ENCODE results near the gene CDH26.

CDH26 gene

GRCh38 chr20:60046860-60047259 is 88.6 kb downstream of the CDH26 start:
- DNase-seq (ENCODE audit: low read depth): no peak

DNA sequence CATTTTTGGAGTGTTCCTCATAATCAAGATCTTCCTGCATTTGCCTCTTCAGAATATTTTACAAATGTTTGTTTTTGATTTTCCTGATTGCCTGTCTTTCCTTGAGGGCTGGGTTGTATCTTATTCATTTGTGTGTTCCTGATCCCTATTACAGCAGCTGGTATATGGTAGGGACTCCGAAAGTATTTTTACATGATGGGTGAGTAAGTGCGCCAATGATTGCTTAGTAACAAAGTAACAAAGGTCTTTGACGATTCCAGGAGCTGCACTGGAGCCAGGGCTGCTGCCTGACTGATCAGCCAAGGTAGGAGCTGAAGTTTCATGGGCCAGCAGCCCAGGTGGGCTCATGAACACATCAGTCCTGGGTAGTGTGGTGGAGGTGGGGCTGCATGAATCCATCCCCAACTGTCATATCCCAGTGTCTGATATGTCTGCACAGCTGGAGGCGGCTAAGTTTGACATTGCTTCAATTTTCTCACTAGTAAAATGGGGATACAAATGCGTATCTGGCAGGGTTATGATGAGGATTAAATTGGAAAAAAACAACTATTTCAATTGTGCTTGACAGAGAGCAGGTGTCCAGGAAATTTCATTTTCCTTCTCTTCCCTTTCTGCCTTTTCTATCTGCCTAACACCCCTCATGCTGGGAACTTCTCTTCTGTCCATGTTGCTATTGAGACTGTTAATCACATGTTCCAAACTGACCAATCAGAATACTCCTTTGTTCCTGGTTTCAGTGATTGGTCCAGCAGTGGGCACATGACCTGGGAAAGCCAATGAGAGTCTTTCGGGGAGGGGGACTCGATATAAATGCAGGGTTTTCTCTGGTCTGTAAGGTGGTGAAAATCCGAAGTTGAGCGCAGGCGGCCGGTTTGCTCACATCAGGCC is 90.7 kb downstream of the CDH26 start:
- DNase-seq (ENCODE audit: low read depth): no peak

GRCh38 chr20:60049601-60050000 is 91.4 kb downstream of the CDH26 start:
- no peak for DNase-seq (ENCODE audit: low read depth)

DNA sequence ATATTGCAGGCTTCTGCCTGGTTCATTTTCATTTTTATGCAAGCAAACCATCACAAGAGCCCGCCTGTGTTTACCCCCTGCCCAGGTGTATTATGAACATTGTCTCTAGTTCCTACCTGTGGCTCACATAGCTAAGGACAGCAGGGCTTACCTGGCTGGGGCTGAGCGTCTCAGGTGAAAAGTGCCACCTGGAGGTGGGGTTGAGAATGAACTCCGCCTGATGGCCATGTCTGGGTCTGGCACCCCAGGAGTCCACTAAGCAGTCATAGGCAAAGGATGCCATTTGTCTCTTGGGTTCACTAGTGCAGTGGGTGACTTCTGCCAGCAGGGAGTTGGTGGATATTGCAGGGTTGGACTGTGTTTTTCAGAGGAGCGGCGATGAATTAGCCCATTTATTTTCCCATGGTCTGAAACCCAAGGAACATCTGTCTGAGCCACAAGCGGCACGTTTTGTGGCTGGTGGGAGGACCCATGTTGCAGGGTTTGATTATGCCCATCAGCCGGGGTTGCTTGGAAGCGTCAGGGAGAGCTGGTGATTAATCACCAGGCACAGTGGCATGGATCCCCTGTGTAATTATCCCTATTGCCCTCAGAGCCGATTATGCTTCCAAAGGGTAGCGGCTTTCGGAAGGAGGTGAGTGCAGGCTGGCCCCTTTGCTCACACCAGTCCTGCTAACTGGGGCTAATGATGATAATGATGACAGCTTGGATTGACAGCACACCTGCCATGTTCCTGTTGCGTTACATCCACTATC is 92.1 kb downstream of the CDH26 start:
- DNase-seq (ENCODE audit: low read depth): no peak

GRCh38 chr20:60051911-60052310 is 93.7 kb downstream of the CDH26 start:
- DNase-seq (ENCODE audit: low read depth): no peak

GRCh38 chr20:60052322-60052721 is 94.1 kb downstream of the CDH26 start:
- no peak for DNase-seq (ENCODE audit: low read depth)

GRCh38 chr20:60053125-60053817 is 95.0 kb downstream of the CDH26 start:
- DNase-seq (ENCODE audit: low read depth): no peak

- DNase-seq (ENCODE audit: low read depth): no peak
Observed at GRCh38 chr20:60053818-60054190, 95.6 kb downstream of the CDH26 start.

GRCh38 chr20:60054716-60055634 is 96.8 kb downstream of the CDH26 start:
- DNase-seq (ENCODE audit: low read depth): no peak

GRCh38 chr20:60055740-60056139 is 97.5 kb downstream of the CDH26 start:
- peak; percentile 26 for DNase-seq (ENCODE audit: low read depth)

GRCh38 chr20:60056407-60057122 is 98.3 kb downstream of the CDH26 start:
- no peak for DNase-seq (ENCODE audit: low read depth)

DNA sequence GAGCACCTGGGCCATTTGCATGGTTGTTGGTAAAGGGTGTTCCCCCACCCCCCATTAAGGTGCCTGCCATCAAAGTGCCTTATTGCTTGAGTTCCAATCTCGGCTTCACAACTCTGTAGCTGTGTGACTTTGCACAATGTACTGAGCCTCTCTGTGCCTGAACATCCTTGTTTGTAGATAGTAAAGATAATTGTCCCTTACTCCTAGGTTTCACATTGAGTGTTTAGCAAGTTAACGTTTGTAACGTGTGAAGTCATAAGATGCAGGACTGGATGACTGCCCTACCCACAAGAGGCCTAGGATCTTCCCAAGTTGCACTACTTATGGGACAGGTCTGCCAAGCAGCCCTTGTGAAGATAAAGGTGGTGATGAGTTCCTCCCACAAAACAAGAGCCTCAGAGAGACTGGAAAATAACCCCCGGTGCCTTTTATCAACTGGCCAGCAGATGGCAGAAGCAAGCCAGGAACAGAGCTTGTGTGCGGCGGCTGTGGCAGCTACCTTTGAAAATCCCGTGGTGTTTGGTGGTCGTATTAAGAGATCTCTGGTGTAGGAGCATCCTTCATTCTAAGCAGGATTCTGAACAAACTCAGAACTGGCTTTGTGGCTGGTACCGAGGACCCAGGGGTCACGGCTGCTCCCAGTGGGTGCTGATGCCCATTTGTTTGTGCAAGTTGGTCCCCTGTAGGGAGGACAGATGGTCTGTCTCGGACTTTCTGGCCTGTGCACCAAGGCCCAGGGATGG is 99.1 kb downstream of the CDH26 start:
- DNase-seq (ENCODE audit: low read depth): peak; percentile 55

DNA sequence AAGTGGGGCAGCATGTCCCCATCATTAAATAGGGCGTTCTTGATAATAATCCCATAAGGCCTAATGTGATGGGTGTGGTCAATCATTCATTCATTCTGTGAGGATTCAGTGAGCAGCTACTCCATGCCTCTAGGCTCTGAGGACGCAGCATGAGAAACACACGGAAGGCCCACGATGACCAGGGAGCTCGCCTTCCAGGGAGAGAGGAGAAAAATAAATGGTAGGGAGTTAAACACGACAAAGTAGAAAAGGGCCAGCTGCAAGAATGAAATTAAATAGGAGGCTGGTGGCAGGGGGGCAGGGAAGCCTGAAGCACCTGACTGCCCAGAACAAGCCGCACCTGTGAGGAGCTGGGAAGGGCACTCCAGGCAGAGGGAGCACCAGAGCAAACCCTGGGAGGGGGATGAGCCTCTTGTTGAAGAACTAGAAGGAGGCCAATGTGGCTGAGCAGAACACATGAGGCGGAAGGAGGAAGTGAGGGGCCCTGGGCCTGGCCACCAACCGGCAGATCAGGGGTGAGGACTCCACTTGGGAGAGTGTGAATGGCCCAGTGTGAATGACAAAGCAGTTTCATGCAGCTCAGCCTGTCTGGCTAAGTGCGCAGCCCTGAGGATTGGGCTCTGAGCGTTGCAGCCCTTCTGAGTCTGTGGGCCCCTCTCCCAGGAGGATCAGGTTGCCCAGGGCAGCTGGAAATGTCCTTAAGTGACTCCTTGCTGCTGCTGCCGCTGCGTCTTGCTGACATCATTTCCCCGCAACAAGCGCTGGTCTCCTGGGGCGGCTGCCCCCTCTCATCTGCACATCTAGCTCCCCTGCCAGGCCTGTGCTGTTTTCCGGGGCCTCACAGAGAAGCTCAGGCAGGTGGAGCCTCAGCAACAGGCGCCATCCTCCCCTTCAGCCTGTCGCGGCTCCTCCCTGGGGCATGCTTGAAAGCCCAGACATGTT is 99.9 kb downstream of the CDH26 start:
- no peak for DNase-seq (ENCODE audit: low read depth)

GRCh38 chr20:60058879-60059278 is 100.7 kb downstream of the CDH26 start:
- no peak for DNase-seq (ENCODE audit: low read depth)

GRCh38 chr20:60060006-60060557 is 101.9 kb downstream of the CDH26 start:
- no peak for DNase-seq (ENCODE audit: low read depth)

GRCh38 chr20:60060593-60060992 is 102.4 kb downstream of the CDH26 start:
- no peak for DNase-seq (ENCODE audit: low read depth)

DNA sequence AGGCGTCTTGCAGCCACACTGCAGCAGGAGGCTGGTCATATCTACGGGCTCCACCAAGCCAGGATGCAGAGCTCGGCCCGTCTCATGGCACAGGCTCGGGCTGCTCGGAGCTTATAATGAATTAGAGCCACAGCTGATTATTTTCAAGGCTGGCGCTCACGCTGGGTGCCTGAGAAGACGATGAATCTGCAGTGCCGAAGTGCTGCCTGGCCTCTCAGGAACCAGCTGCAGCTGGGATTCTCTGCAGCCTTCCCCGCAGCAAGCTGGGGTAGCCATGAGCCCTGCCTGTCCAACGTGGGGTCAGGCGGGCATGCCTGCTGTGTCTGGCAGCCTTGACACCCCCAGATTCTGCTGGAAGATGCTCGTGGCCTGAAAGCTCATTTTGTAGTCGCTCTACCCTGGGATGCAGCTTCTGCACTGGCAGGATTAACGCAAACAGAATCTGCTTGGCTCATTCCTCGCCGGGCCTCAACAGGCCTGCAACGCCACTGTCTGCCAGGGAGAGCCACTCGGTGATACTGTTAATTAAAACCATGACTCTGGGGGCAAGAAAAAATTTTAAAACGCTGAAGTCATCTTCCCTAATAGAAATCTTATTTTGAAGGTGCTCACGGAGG is 104.3 kb downstream of the CDH26 start:
- no peak for DNase-seq (ENCODE audit: low read depth)

DNA sequence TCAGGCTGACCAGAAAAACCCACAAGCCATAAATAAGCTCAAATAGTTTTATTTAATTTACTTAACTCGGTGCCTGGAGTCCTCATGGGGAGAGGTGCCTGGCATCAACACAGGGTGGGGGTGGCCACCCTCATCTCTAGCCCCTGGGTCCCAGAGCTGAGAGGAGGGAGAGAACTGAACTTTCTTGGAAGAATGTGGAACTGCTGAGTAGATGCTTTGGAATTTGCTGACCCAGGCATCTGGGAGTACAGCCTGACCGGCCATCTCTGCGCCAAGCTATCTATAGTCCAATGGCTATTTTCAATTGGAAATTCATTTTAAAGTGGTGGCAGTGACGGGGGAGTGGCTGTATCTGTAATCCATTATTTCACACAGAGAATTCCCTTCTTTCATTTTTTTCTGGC is 104.8 kb downstream of the CDH26 start:
- no peak for DNase-seq (ENCODE audit: low read depth)
